ENCODE data around the gene KCTD18.

GRCh38 chr2:200528228-200528627 lies 18.4 kb upstream of the KCTD18 start:
- TF ChIP-seq POLR2A (IDR thresholded peaks at IDR 0.05) (no peak), POLR2AphosphoS5 (IDR thresholded peaks at IDR 0.05) (no peak)
